Bronchial epithelial cell (primary cell): ENCODE data around the gene ERBB4. TPM values are rescaled to one million over a fixed set of nuclear protein-coding genes. Genes with fewer than 3 reads are reported as not detected.

ENCODE experiments used
- DNase-seq: peaks from one replicate; pipeline ENCODE4 v3.0.0-alpha.2; 2010; ENCODE audit warnings: low read depth
- FAIRE-seq: peaks from 2 replicates; lab custom pipeline; 2011; peaks lifted over from hg19 to GRCh38; lab: Jason Lieb, UNC
- H3K27me3 ChIP-seq: 2 replicates; pipeline ENCODE4 v1.5.1; 2011; ENCODE audit warnings: low read length; ENCODE audit not compliant: control insufficient read depth, insufficient read depth
- H3K36me3 ChIP-seq: 2 replicates; pipeline ENCODE4 v1.5.1; 2011; ENCODE audit warnings: low read length; ENCODE audit not compliant: control insufficient read depth, insufficient read depth
- H3K4me3 ChIP-seq: 2 replicates; pipeline ENCODE4 v1.5.1; 2011; ENCODE audit warnings: mild to moderate bottlenecking, low read depth, low read length, control low read depth
- CTCF ChIP-seq: IDR thresholded peaks from 2 replicates; pipeline ENCODE4 v1.5.1; 2011; ENCODE audit warnings: mild to moderate bottlenecking, moderate library complexity, low read length, control low read depth, inconsistent platforms; ENCODE audit not compliant: insufficient read depth, severe bottlenecking
- total RNA-seq: library from RNA; depleted of rRNA; stranded (reverse); fragments of >200 nt; gene quantifications from 2 replicates; pipeline ENCODE4 v1.2.1, GENCODE V29; 2014

The ERBB4 gene
- total RNA-seq, 1 donor from 2014 or later = under 0.01 TPM

DNA sequence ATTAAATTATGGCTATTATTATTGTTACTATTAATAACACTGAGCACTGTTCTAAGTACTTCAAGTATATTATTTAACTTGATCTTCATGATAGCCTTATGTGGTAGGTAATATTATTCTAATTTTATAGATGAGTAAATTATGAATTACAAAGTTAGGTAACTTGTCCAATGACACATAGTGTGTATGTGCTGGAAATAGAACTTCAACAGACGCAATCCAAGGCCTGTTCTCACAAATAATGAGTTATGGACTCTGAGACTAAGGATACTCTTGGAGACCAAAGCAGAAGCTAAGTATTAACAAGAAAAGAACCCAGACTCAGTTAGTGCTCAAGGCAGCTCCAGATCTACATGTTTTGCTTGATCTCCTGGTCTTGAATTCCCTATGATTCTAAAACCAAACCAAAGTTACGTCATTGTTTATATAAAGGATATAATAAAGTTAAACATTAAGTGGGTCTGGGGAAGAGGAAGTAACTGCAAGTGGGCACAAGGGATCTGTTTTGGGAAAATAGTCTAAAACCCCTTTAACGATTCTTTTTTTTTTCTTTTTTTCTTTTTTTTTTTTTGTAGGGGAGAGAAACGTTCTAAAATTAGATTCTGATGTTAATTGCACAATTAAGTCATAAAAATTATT, 211.3 kb downstream of the ERBB4 start:
- FAIRE-seq = no peak
- TF ChIP-seq CTCF = no peak
- Histone ChIP-seq H3K36me3 (no peaks in the 10 kb centered on the region), H3K27me3 (no peaks in the 10 kb centered on the region), H3K4me3 (no peak overlapping the region)
- no peak for DNase-seq

DNA sequence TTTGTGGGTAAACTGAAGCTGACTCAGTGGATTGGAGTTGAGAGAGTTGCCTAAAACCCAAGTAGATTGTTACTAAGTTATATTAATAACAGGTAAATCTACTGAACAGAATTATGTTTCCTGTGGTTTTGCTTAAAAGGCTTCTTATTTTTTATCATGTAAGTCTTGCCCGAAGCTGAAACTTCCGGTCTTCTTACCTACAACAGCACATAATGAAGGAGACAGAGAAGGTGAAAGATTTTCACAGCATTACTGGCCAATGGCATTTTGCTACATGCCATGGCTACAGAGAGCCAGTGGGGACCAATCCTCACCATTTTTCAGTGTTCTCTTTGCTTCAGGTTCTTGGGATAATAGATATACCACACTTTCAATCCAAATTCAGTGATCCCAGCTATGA, 220.0 kb downstream of the ERBB4 start:
- TF ChIP-seq CTCF = no peak
- Histone ChIP-seq H3K27me3 (no peaks in the 10 kb centered on the region), H3K36me3 (no peaks in the 10 kb centered on the region), H3K4me3 (no peak overlapping the region)
- FAIRE-seq (no peak), DNase-seq (no peak)

DNA sequence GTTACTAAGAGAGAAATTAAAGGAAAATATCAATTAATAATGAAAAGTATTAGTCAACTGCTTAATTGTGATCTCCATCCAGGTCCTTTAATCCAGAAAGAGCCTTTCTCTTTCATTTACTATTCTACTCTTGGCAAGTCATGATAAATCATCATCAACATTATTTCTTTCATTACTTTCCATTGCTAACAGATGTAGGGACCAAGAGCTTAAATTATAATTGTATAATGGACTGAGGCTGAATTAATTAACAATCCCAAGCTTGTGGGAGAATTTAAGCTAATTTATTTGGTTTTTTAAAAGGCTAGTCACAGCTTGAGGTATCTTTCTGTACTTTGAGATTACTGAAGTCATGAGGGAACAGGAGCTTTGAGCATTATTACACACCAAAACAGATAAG, 223.9 kb downstream of the ERBB4 start:
- TF ChIP-seq CTCF = no peak
- FAIRE-seq (no peak), DNase-seq (no peak)
- Histone ChIP-seq H3K4me3 (no peak overlapping the region), H3K27me3 (no peaks in the 10 kb centered on the region), H3K36me3 (no peaks in the 10 kb centered on the region)

DNA sequence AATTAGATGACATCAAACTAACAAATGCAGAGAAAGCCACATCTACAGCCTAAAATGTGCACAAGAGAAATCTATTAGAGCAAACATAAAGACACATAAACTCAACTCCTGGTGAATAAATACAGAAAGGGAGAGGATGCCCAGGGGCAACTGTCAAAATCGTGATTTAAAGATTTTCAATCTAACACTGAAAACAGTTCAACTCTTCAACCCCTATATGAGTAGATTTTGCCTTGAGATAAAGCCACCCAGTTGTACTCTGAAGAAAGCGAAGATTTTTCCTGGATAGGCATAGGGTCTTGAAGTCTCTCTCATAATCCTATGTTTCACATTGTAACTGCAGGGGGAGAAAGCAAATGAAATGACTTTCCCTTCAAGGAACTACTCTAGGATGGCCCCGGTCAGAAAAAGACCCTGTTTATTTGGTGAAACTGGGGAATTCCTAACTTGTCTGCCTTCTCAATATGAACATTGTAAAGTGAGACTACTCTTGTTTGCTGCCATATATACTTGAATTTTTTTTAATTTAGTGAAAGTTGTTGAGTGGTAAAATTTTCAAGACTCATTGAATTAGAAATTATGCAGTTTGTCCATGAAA, 226.7 kb downstream of the ERBB4 start:
- Histone ChIP-seq H3K27me3 (no peaks in the 10 kb centered on the region), H3K4me3 (no peak overlapping the region), H3K36me3 (no peaks in the 10 kb centered on the region)
- TF ChIP-seq CTCF = no peak
- no peak for DNase-seq
- FAIRE-seq = no peak

DNA sequence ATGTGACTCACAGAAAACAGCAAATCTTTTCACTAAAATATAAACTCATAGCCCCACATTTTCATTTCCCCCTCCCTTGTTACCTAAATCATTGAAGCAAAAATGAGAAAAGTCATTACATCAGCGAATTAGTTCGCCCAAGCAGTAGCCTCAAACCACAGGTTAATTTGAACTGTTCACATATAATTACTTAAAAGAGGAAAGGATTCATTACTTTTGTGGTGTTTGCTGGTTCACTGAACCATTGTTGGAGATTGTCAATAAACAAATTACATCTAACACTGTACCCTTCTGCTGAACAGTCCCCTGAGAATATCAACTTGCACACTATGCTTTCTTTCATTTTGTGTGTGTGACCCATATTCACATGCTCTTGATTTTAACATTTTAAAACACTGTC, 238.7 kb downstream of the ERBB4 start:
- Histone ChIP-seq H3K27me3 (no peaks in the 10 kb centered on the region), H3K36me3 (no peaks in the 10 kb centered on the region), H3K4me3 (no peak overlapping the region)
- DNase-seq (no peak), FAIRE-seq (no peak)
- no peak for TF ChIP-seq CTCF

GRCh38 chr2:212299333-212299732, 239.3 kb downstream of the ERBB4 start:
- Histone ChIP-seq H3K27me3 (no peaks in the 10 kb centered on the region), H3K4me3 (no peak overlapping the region), H3K36me3 (no peaks in the 10 kb centered on the region)
- no peak for DNase-seq
- no peak for FAIRE-seq
- TF ChIP-seq CTCF = no peak
